GM18508 (cell line): ENCODE results near the gene RCC2.
"Not testable (repeated sequence)": the region's sequence is repeated elsewhere in the genome, so short reads cannot be mapped to it uniquely, and the experiment has no call there.

Experiments
- ATAC-seq: cut with Tn5 transposase; IDR thresholded peaks from one replicate; pipeline ENCODE4 v1.9.1; 2021; ENCODE audit warnings: moderate number of reproducible peaks; ENCODE audit not compliant: insufficient read depth, unreplicated experiment

RCC2 gene

GRCh38 chr1:17439250-17440073 is at the start of gene RCC2:
Gene RCC2, minus strand, starts transcription at chr1:17439677. Its CDS starts 1,163 bp downstream, at chr1:17438514.
- ATAC-seq, result no peak

GRCh38 chr1:17486242-17486641 is 46.8 kb upstream of the RCC2 start:
- ATAC-seq, result no peak

DNA sequence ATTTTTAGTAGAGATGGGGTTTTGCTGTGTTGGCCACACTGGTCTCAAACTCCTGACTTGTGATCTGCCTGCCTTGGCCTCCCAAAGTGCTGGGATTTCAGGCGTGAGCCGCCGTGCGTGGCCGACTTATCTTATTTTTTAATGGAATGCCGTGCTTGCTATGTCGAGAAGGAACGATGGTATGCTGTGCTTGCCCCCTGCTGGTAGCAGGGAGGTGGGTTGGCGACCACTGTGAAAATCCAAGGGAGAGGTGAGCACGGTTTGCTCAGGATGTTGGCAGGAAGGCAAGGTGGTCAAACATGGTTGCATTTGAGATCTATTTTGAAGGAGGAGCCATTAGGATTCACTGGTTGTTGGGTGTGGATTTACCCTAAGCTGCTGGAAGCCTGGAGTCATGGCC is 45.8 kb upstream of the RCC2 start:
- ATAC-seq, result no peak

DNA sequence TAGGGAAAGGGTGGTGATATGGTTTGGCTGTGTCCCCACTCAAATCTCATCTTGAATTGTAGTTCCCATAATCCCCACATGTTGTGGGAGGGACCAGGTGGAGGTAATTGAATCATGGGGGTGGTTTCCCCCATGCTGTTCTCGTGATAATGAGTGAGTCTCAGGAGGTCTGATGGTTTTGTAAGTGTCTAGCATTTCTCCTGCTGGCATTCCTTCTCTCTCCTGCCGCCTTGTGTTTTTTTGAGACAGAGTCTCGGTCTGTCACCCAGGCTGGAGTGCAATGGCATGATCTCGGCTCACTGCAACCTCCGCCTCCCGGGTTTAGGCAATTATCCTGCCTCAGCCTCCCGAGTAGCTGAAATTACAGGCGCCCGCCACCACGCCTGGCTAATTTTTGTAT is 42.5 kb upstream of the RCC2 start:
- not testable (repeated sequence) for ATAC-seq

- ATAC-seq, result no peak
Measured at GRCh38 chr1:17480846-17481245, 41.4 kb upstream of the RCC2 start.

DNA sequence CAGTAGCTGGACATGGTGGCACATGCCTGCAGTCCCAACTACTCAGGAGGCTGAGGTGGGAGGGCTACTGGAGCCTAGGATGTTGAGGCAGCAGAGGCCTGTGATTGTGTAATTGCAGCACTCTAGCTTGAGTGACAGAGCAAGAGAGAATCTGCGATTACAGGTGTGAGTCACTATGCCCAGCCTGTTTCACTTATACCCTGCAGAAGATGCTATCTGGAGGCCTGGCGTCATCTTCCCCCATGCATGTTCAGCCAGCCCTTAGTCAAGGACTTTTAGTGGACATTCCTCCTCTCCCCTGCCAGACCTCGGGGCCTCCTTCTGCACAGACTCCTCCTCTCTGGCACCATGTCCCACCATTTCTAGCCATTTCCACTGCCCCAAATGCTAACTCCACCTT is 36.3 kb upstream of the RCC2 start:
- no peak for ATAC-seq

DNA sequence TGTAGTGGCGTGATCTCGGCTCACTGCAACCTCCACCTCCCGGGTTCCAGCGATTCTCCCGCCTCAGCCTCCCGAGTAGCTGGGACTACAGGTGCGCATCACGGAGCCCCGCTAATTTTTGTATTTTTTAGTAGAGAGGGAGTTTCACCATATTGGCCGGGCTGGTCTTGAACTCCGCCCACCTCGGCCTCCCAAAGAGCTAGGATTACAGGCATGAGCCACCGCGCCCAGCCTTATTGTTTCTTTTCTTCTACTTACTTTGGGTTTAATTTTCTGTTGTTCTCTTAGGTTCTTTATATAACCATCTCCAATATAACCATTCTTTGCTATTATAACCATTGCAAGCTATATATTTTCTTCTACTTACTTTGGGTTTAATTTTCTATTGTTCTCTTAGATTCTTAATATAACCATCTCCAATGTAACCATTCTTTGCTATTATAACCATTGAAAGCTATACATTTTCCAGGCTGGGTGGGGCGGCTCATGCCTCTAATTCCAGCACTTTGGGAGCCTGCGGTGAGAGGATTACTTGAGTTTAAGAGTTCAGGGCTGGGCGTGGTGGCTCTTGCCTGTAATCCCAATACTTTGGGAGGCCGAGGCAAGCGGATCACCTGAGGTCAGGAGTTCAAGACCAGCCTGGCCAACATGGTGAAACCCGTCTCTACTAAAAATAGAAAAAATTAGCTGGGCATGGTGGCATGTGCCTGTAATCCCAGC is 35.5 kb upstream of the RCC2 start:
- not testable (repeated sequence) for ATAC-seq

GRCh38 chr1:17472814-17473213 is 33.3 kb upstream of the RCC2 start:
- no peak for ATAC-seq

DNA sequence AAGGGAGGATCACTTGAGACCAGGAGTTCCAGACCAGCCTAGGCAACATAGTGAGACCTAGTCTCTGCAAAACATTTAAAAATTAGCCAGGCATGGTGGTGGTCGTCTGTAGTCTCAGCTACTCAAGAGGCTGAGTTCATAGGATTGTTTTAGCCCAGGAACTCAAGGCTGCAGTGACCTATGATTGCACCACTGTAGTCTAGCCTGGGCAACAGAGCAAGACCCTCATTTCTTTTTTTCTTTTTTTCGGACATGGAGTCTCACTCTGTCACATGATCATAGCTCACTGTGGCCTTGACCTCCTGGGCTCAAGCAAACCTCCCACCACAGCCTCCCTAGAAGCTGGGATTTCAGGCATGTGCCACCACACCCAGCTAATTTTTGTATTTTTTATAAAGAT is 31.9 kb upstream of the RCC2 start:
- no peak for ATAC-seq

GRCh38 chr1:17470021-17470799 is 30.7 kb upstream of the RCC2 start:
- no peak for ATAC-seq

GRCh38 chr1:17468357-17469265 is 29.1 kb upstream of the RCC2 start:
- not testable (repeated sequence) for ATAC-seq

GRCh38 chr1:17466359-17466758 is 26.9 kb upstream of the RCC2 start:
- ATAC-seq, result no peak

DNA sequence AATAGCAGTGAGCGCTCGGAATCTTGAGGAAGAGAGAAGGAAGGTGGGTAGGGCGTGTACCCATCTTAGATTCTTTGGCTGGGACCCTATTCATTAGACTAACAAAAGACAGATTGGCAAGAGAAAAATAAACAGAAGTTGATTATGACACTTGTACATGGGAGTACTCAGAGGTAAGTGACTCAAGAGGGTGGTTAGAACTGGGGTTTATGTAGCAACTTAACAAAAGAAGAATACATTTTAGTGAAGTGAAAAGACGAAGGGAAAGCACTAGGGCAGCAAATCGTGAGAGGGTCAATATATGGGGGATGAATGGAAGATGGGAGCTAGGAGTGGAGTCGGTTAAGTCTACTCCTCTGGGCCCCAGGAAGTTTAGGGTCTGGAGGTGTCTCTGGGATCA is 25.8 kb upstream of the RCC2 start:
- no peak for ATAC-seq

DNA sequence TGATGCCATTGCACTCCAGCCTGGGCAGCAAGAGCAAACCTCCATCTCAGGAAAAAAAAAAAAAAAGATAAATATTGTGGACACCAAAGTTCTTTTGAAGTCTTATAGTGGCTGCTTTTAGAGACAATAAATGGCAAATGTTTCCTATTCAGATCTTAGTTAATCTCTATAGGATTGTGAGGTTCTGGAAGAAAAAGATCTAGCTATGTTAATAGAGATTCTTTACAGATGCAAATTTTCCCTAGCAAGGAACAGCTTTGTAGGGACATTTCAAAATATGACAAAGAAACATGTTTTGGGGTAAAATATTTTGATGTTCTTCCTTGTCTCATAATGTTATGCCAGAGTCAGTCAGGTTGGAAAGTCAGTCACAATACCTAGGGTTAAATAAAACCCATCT is 24.5 kb upstream of the RCC2 start:
- ATAC-seq, result no peak

DNA sequence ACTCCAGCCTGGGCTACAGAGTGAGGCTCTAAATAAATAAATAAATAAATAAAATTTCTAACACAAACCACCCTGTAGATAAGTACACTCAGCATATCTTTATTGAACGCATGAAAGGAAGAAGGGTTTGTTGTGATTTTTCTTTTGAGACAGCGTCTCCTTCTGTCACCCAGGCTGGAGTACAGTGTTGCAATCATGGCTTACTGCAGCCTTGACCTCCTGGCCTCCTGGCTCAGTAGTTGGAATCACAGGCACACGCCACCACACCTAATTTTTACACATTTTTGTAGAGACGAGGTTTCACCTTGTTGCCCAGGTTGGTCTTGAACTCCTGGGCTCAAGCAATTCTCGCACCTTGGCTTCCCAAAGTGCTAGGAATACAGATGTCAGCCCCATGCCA is 23.2 kb upstream of the RCC2 start:
- no peak for ATAC-seq

DNA sequence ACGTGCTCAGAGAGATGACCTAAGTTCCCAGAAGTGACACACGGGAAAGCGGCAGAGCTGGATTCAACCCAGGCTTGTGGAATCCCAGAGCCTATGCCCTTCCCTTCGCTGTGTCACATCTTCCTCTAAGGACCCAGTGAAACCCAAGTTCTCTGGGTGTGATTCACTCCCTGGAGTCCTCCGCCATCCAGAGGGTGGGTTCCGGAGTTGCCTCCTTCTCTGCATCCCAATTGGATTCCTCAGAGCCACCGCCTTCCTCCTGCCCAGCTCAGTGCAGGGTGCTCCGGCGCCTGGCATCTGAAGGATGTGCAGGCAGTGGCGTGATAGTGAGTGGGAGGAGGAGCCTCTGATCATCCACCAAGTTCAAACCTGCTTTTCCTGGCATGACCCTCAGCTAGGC is 20.7 kb upstream of the RCC2 start:
- ATAC-seq, result no peak

DNA sequence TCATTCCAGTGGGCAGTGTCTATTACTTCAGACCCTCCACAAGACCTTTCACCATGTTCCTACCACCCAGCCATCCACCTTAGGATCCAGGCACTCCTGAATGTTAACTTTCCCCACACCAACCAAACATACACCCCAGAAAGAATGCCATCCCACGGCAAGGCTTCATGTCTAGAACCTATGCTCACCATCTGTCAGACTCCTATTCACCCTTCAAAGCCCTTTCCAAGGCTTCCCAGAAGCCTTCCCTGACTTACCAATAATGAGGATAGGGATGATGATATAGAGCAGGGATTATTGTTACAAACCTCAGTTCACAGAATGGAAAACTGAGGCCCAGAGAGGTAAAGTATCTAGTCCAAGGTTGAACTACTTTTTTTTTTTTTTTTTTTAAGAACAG is 19.3 kb upstream of the RCC2 start:
- no peak for ATAC-seq

DNA sequence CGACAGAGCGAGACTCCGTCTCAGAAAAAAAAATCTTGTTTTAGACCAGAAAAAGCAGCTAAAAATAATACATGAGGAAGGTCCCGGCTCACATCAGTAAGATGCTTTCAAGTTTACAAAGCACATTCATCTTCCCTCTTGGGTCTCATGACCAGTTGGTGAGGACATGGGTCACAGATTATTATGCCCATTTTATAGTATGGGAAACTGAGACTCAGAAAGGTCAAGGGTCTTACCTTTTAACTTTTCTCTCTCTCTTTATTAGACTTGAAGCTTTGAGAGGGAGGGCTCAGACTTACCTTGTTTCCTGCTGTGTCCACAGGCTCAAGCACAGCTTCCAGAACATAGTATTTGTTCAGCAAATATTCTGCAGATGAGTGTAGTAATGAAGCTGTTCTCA is 13.2 kb upstream of the RCC2 start:
- no peak for ATAC-seq

- ATAC-seq, result not testable (repeated sequence)
Measured at GRCh38 chr1:17452203-17452602, 12.7 kb upstream of the RCC2 start.

GRCh38 chr1:17451731-17452130 is 12.3 kb upstream of the RCC2 start:
- ATAC-seq, result no peak
